H1 (cell line): ENCODE results near the gene FBLN2. TPM values are rescaled to one million over a fixed set of nuclear protein-coding genes. Genes with fewer than 3 reads are reported as not detected.

Experiments used
- ATF2 ChIP-seq: IDR thresholded peaks from 2 replicates; pipeline ENCODE4 v1.6.1; 2012; ENCODE audit warnings: low read length, inconsistent platforms
- BCL11A ChIP-seq, 2 experiments: IDR thresholded peaks; one replicate each; pipeline ENCODE4 v1.6.1; 2011; ENCODE audit warnings: low read depth in 2 of 2, low read length in 2 of 2, mild to moderate bottlenecking in 2 of 2
- RAD21 ChIP-seq, 2 experiments: IDR thresholded peaks in 1 of 2; conservative IDR thresholded peaks in 1 of 2; 2 replicates each; pipeline ENCODE4 v1.6.1; 2011; ENCODE audit warnings: low read depth in 2 of 2, low read length in 2 of 2, improper control_type of control experiment in 1 of 2, inconsistent platforms in 1 of 2, mild to moderate bottlenecking in 1 of 2, moderate library complexity in 1 of 2
- SUZ12 ChIP-seq: fragments of 200-600 bp; sonication (generic); IDR thresholded peaks from 2 replicates; pipeline ENCODE4 v1.6.1; 2012; ENCODE audit warnings: mild to moderate bottlenecking, inconsistent platforms, low read length, moderate library complexity, mixed read lengths
- polyA plus RNA-seq, 7 experiments: library from polyadenylated mRNA; depleted of rRNA in 3 of 7; stranded (reverse) in 5 of 7; unstranded in 2 of 7; fragments of >200 nt in 5 of 7; fragments of 200-250 nt in 2 of 7; gene quantifications; 1 replicate in 5 of 7; 2 replicates in 1 of 7; 4 replicates in 1 of 7; pipeline versions ENCODE4 v1.2.1 to v1.2.3, GENCODE V29; 2011 to 2013; ENCODE audit warnings: missing spikeins in 2 of 7, mixed read lengths in 2 of 7
- total RNA-seq: library from RNA; stranded (reverse); fragmentation: NEBNext Ultra II Directional; extraction: Animal tissue kit (Norgen Biotek cat#: 25700); gene quantifications from 2 replicates; pipeline ENCODE4 v1.2.1, GENCODE V29; 2021

FBLN2 gene
- total and polyA plus RNA-seq, 2 of the 8 experiments (the other 6 are each of a cell fraction or from before 2014, with no cell fraction given) = 17.4 to 24.2 TPM

- no peak for TF ChIP-seq SUZ12
- no peak for TF ChIP-seq BCL11A (IDR thresholded peaks at IDR 0.05; ENCODE audit: low read depth in 2 of 2, low read length in 2 of 2)
- peak; percentile 38 to 52; a peak in 3 of 4 replicates for TF ChIP-seq RAD21 (IDR thresholded peaks at IDR 0.05 in 1 of 2, conservative IDR thresholded peaks at IDR 0.05 in 1 of 2; ENCODE audit: low read depth in 2 of 2, low read length in 2 of 2)
- no peak for TF ChIP-seq ATF2
- TF ChIP-seq, all 59 proteins: peak for 4
Observed at GRCh38 chr3:13528217-13528867, 20.6 kb upstream of the FBLN2 start (continued).
